NCI-H446 (cell line): ENCODE results near the gene PREX1.

ENCODE experiments used
- DNase-seq, 2 experiments: peaks; one replicate each; lab custom pipeline; 2025; lab: John Stamatoyannopoulos, UW

PREX1 gene

GRCh38 chr20:48656661-48657211 is 171.1 kb downstream of the PREX1 start:
- DNase-seq: peak in 1 of 2 experiments; percentile 19

- DNase-seq: no peak
Measured at GRCh38 chr20:48656137-48656536, 171.7 kb downstream of the PREX1 start.

- DNase-seq: no peak
Measured at GRCh38 chr20:48653706-48654051, 174.1 kb downstream of the PREX1 start.

- DNase-seq: no peak
Measured at GRCh38 chr20:48652961-48653705, 174.7 kb downstream of the PREX1 start.

GRCh38 chr20:48651960-48652359 is 175.8 kb downstream of the PREX1 start:
- DNase-seq: no peak

GRCh38 chr20:48651271-48651670 is 176.5 kb downstream of the PREX1 start:
- DNase-seq: no peak

GRCh38 chr20:48649868-48650267 is 177.9 kb downstream of the PREX1 start:
- DNase-seq: no peak

- no peak for DNase-seq
Measured at GRCh38 chr20:48649104-48649626, 178.6 kb downstream of the PREX1 start.

GRCh38 chr20:48648482-48649051 is 179.2 kb downstream of the PREX1 start:
- DNase-seq: no peak

- no peak for DNase-seq
Measured at GRCh38 chr20:48647858-48648257, 179.9 kb downstream of the PREX1 start.

- DNase-seq: no peak
Measured at GRCh38 chr20:48645666-48646065, 182.1 kb downstream of the PREX1 start.

- no peak for DNase-seq
Measured at GRCh38 chr20:48644286-48644828, 183.4 kb downstream of the PREX1 start.

GRCh38 chr20:48642105-48642880 is 185.5 kb downstream of the PREX1 start:
- DNase-seq: no peak

GRCh38 chr20:48640871-48641270 is 186.9 kb downstream of the PREX1 start:
- DNase-seq: no peak

- no peak for DNase-seq
Measured at GRCh38 chr20:48639899-48640298, 187.9 kb downstream of the PREX1 start.

- DNase-seq: no peak
Measured at GRCh38 chr20:48638546-48638945, 189.3 kb downstream of the PREX1 start.

- DNase-seq: no peak
Measured at GRCh38 chr20:48637461-48637860, 190.3 kb downstream of the PREX1 start.

GRCh38 chr20:48636301-48636700 is 191.5 kb downstream of the PREX1 start:
- DNase-seq: no peak

GRCh38 chr20:48635791-48636267 is 192.0 kb downstream of the PREX1 start:
- peak; percentile 61 to 67 for DNase-seq

GRCh38 chr20:48635361-48635760 is 192.4 kb downstream of the PREX1 start:
- DNase-seq: no peak

- no peak for DNase-seq
Measured at GRCh38 chr20:48634641-48635040, 193.2 kb downstream of the PREX1 start.

- DNase-seq: no peak
Measured at GRCh38 chr20:48633620-48634257, 194.1 kb downstream of the PREX1 start.
